H9 (cell line): ENCODE results near the gene PDZRN4. TPM values are rescaled to one million over a fixed set of nuclear protein-coding genes. Genes with fewer than 3 reads are reported as not detected.

Source experiments
- DNase-seq: peaks from one replicate; pipeline ENCODE4 v3.0.0-alpha.2; 2017
- H2AFZ ChIP-seq: one replicate; pipeline ENCODE4 v1.6.1; 2013; ENCODE audit warnings: mild to moderate bottlenecking, low read length, control low read depth, moderate library complexity
- H2AK5ac ChIP-seq: 2 replicates; pipeline ENCODE4 v1.6.1; 2013; ENCODE audit warnings: low read length, control low read depth, mixed read lengths; ENCODE audit not compliant: insufficient read length
- H2BK120ac ChIP-seq: one replicate; pipeline ENCODE4 v1.6.1; 2013; ENCODE audit warnings: low read depth, mild to moderate bottlenecking, low read length, control low read depth, inconsistent platforms; ENCODE audit not compliant: poor library complexity, severe bottlenecking
- H2BK12ac ChIP-seq: 2 replicates; pipeline ENCODE4 v1.6.1; 2013; ENCODE audit warnings: low read length, control low read depth, mixed read lengths, low read depth; ENCODE audit not compliant: insufficient read length
- H2BK15ac ChIP-seq: 2 replicates; pipeline ENCODE4 v1.6.1; 2013; ENCODE audit warnings: low read depth, low read length, control low read depth
- H2BK20ac ChIP-seq: one replicate; pipeline ENCODE4 v1.6.1; 2013; ENCODE audit warnings: low read depth, mild to moderate bottlenecking, low read length, control low read depth, inconsistent platforms; ENCODE audit not compliant: poor library complexity, severe bottlenecking
- H2BK5ac ChIP-seq: 2 replicates; pipeline ENCODE4 v1.6.1; 2013; ENCODE audit warnings: low read length, control low read depth, mixed read lengths; ENCODE audit not compliant: insufficient read length
- H3K14ac ChIP-seq: 2 replicates; pipeline ENCODE4 v1.6.1; 2013; ENCODE audit warnings: low read length, control low read depth; ENCODE audit not compliant: insufficient read depth
- H3K18ac ChIP-seq: 2 replicates; pipeline ENCODE4 v1.6.1; 2013; ENCODE audit warnings: low read depth, mild to moderate bottlenecking, mixed read lengths, low read length, control low read depth; ENCODE audit not compliant: insufficient read length
- H3K23ac ChIP-seq: 2 replicates; pipeline ENCODE4 v1.6.1; 2013; ENCODE audit warnings: low read length, control low read depth, mixed read lengths, low read depth; ENCODE audit not compliant: insufficient read length
- H3K23me2 ChIP-seq: 2 replicates; pipeline ENCODE4 v1.6.1; 2013; ENCODE audit warnings: low read depth, mild to moderate bottlenecking, mixed read lengths, low read length, control low read depth; ENCODE audit not compliant: insufficient read length, poor library complexity, severe bottlenecking
- H3K27ac ChIP-seq: 2 replicates; pipeline ENCODE4 v1.5.1; 2013; ENCODE audit warnings: low read length, control low read depth, mixed read lengths, low read depth; ENCODE audit not compliant: insufficient read length
- H3K27me3 ChIP-seq: 2 replicates; pipeline ENCODE4 v1.6.1; 2013; ENCODE audit warnings: low read length, control low read depth, inconsistent platforms; ENCODE audit not compliant: insufficient read depth
- H3K4ac ChIP-seq: 2 replicates; pipeline ENCODE4 v1.6.1; 2013; ENCODE audit warnings: low read depth, mild to moderate bottlenecking, control low read depth, inconsistent platforms, low read length, moderate library complexity
- H3K4me1 ChIP-seq: 2 replicates; pipeline ENCODE4 v1.6.1; 2013; ENCODE audit warnings: low read length, control low read depth, inconsistent platforms; ENCODE audit not compliant: insufficient read depth
- H3K4me2 ChIP-seq: 2 replicates; pipeline ENCODE4 v1.6.1; 2013; ENCODE audit warnings: low read length, control low read depth, mixed read lengths; ENCODE audit not compliant: insufficient read length, insufficient read depth
- H3K56ac ChIP-seq: 2 replicates; pipeline ENCODE4 v1.6.1; 2013; ENCODE audit warnings: low read depth, mild to moderate bottlenecking, mixed read lengths, low read length, control low read depth; ENCODE audit not compliant: insufficient read length
- H3K79me1 ChIP-seq: 2 replicates; pipeline ENCODE4 v1.6.1; 2013; ENCODE audit warnings: low read depth, mild to moderate bottlenecking, moderate library complexity, low read length, control low read depth, inconsistent platforms; ENCODE audit not compliant: insufficient read depth, poor library complexity, severe bottlenecking
- H3K79me2 ChIP-seq: 2 replicates; pipeline ENCODE4 v1.6.1; 2013; ENCODE audit warnings: low read length, control low read depth, inconsistent platforms; ENCODE audit not compliant: insufficient read depth
- H3K9ac ChIP-seq: 2 replicates; pipeline ENCODE4 v1.6.1; 2013; ENCODE audit warnings: low read length, control low read depth, mixed read lengths; ENCODE audit not compliant: insufficient read length; ENCODE audit errors: extremely low read depth
- H3K9me3 ChIP-seq: one replicate; pipeline ENCODE4 v1.6.1; 2013; ENCODE audit warnings: low read depth, low read length, inconsistent platforms; ENCODE audit not compliant: control insufficient read depth
- H3T11ph ChIP-seq: one replicate; pipeline ENCODE4 v1.6.1; 2013; ENCODE audit warnings: mild to moderate bottlenecking, low read length, control low read depth, inconsistent platforms
- H4K20me1 ChIP-seq: one replicate; pipeline ENCODE4 v1.6.1; 2013; ENCODE audit not compliant: control insufficient read depth, insufficient read length, insufficient read depth
- H4K5ac ChIP-seq: 2 replicates; pipeline ENCODE4 v1.6.1; 2013; ENCODE audit warnings: low read depth, mild to moderate bottlenecking, mixed read lengths, low read length, control low read depth; ENCODE audit not compliant: insufficient read length
- H4K8ac ChIP-seq: replicated peaks from 2 replicates; pipeline ENCODE4 v1.6.1; 2013; ENCODE audit warnings: low read length, control low read depth, mixed read lengths, low read depth; ENCODE audit not compliant: insufficient read length
- H4K91ac ChIP-seq: 2 replicates; pipeline ENCODE4 v1.6.1; 2013; ENCODE audit warnings: low read depth, mild to moderate bottlenecking, moderate library complexity, mixed read lengths, low read length, control low read depth; ENCODE audit not compliant: insufficient read length
- H3K27ac Mint-ChIP-seq, 3 experiments: 2 replicates in 2 of 3; 3 replicates in 1 of 3; pipeline ENCODE4 v1.8.0; 2020 to 2021; ENCODE audit warnings: mixed read lengths in 3 of 3, mild to moderate bottlenecking in 1 of 3, moderate library complexity in 1 of 3
- H3K27me3 Mint-ChIP-seq: 2 replicates; pipeline ENCODE4 v1.8.0; 2021; ENCODE audit warnings: low read depth, mild to moderate bottlenecking, moderate library complexity, mixed read lengths
- H3K36me3 Mint-ChIP-seq, 3 experiments: 2 replicates in 2 of 3; 3 replicates in 1 of 3; pipeline ENCODE4 v1.8.0; 2020 to 2021; ENCODE audit warnings: low read depth in 3 of 3, mixed read lengths in 3 of 3; ENCODE audit not compliant: insufficient read depth in 1 of 3
- H3K4me1 Mint-ChIP-seq, 2 experiments: 2 replicates each; pipeline ENCODE4 v1.8.0; 2020; ENCODE audit warnings: mixed read lengths in 2 of 2
- H3K4me3 Mint-ChIP-seq, 2 experiments: 2 replicates in 1 of 2; 3 replicates in 1 of 2; pipeline ENCODE4 v1.8.0; 2020 to 2021; ENCODE audit warnings: mild to moderate bottlenecking in 2 of 2, mixed read lengths in 2 of 2, moderate library complexity in 1 of 2
- H3K9me3 Mint-ChIP-seq, 2 experiments: 2 replicates in 1 of 2; 3 replicates in 1 of 2; pipeline ENCODE4 v1.8.0; 2020; ENCODE audit warnings: mild to moderate bottlenecking in 2 of 2, mixed read lengths in 2 of 2, moderate library complexity in 1 of 2
- WGBS: extraction: QIAGEN DNeasy Blood & Tissue Kit; methylation state at CpG from one replicate; pipeline ENCODE4 v1.1.7; 2013; ENCODE audit warnings: missing lambda C conversion rate, low lambda C conversion rate, mixed read lengths; ENCODE audit not compliant: insufficient read length; ENCODE audit errors: extremely low coverage; 5-methylcytosine and 5-hydroxymethylcytosine counted together
- total RNA-seq: library from RNA; stranded (reverse); gene quantifications from 2 replicates; pipeline ENCODE4 v1.2.1, GENCODE V29; 2021
- TF ChIP-seq, protein P1 (sequence below): fragments of 200-600 bp; sonication (generic); conservative IDR thresholded peaks from 3 replicates; pipeline ENCODE4 v1.8.0; 2021; ENCODE audit warnings: antibody characterized with exemption, mild to moderate bottlenecking

The PDZRN4 gene
- total RNA-seq, 1 experiment from 2014 or later, result not detected

DNA sequence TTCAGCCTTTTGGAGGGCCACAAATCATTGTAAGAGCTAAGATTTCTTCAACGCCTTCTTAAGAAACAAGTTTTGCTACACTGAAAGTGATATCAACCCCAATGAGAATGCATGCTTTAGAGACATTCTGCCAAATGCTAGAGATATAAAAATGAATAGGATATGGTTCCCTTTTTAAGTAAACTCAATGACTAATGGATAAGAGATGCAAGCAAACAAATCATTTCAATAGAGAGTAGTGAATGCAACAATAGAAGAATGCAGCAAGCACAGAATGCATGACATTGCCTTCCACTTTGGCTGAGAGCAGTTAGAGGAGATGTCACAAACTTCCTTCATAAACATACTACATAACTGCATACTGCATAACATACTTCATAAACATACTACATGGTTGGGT lies 116.4 kb downstream of the PDZRN4 start:
- Histone ChIP-seq H3K9ac (no peak overlapping the region), H3K14ac (no peak overlapping the region), H4K8ac (no peak overlapping the region), H3K4me2 (no peak overlapping the region), H2BK12ac (no peak overlapping the region), H2AFZ (no peak overlapping the region), H3T11ph (no peak overlapping the region), H3K4me1 (no peaks in the 10 kb centered on the region; the same call in 1 of the 2 replicates), H3K9me3 (no peaks in the 10 kb centered on the region), H2BK20ac (no peak overlapping the region), H2BK120ac (no peak overlapping the region), H2BK5ac (no peak overlapping the region), H4K20me1 (no peaks in the 10 kb centered on the region), H3K27ac (no peak overlapping the region), H4K5ac (no peak overlapping the region), H3K79me2 (no peaks in the 10 kb centered on the region), H3K79me1 (no peaks in the 10 kb centered on the region), H3K23me2 (no peaks in the 10 kb centered on the region), H3K23ac (no peak overlapping the region), H4K91ac (no peak overlapping the region), H2BK15ac (no peak overlapping the region), H3K18ac (no peak overlapping the region), H2AK5ac (no peak overlapping the region), H3K4ac (no peak overlapping the region), H3K56ac (no peak overlapping the region), H3K27me3 (no peaks in the 10 kb centered on the region)
- peaks cover 0 to 6% of the 10 kb centered on the region in 2 experiments; a peak in 2 of 4 replicates for H3K4me1 Mint-ChIP-seq
- no peak overlapping the region for H3K27ac Mint-ChIP-seq
- TF ChIP-seq, protein P1, sequence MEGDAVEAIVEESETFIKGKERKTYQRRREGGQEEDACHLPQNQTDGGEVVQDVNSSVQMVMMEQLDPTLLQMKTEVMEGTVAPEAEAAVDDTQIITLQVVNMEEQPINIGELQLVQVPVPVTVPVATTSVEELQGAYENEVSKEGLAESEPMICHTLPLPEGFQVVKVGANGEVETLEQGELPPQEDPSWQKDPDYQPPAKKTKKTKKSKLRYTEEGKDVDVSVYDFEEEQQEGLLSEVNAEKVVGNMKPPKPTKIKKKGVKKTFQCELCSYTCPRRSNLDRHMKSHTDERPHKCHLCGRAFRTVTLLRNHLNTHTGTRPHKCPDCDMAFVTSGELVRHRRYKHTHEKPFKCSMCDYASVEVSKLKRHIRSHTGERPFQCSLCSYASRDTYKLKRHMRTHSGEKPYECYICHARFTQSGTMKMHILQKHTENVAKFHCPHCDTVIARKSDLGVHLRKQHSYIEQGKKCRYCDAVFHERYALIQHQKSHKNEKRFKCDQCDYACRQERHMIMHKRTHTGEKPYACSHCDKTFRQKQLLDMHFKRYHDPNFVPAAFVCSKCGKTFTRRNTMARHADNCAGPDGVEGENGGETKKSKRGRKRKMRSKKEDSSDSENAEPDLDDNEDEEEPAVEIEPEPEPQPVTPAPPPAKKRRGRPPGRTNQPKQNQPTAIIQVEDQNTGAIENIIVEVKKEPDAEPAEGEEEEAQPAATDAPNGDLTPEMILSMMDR, result no peak
- H3K36me3 Mint-ChIP-seq, result no peaks in the 10 kb centered on the region; a peak in 1 of 7 replicates
- no peak for DNase-seq
- H3K27me3 Mint-ChIP-seq, result no peaks in the 10 kb centered on the region
- no peaks in the 10 kb centered on the region for H3K9me3 Mint-ChIP-seq
- H3K4me3 Mint-ChIP-seq, result no peak overlapping the region
- no CpG with 5 or more reads among the region's 1 CpG for WGBS
